ENCODE data around the gene AZI2. TPM values are rescaled to one million over a fixed set of nuclear protein-coding genes. Genes with fewer than 3 reads are reported as not detected.

The AZI2 gene
- total RNA-seq, 2 experiments from 2014 or later: 55.1 to 59.8 TPM

GRCh38 chr3:28328188-28329151 lies 20.2 kb downstream of the AZI2 start:
- no peak for DNase-seq
- ATAC-seq (ENCODE audit: low read depth): no peak
- H3K27me3 Mint-ChIP-seq: no peaks in the 10 kb centered on the region
- no peaks in the 10 kb centered on the region for H3K9me3 Mint-ChIP-seq
- peaks cover 19% of the 10 kb centered on the region for H3K4me1 Mint-ChIP-seq
- H3K27ac Mint-ChIP-seq: no peak overlapping the region
- POLR2A ChIA-PET: interaction anchor here (0.7 to 2.9 kb wide), 2 partner anchors 20 to 616 kb away, joined by 4 to 18 read pairs; partner anchors contain the start of genes AZI2 and ZCWPW2
- H3K36me3 Mint-ChIP-seq: peaks cover 15% of the 10 kb centered on the region
- H3K4me3 Mint-ChIP-seq: no peak overlapping the region

GRCh38 chr3:28326458-28326926 lies 22.1 kb downstream of the AZI2 start:
- H3K27me3 Mint-ChIP-seq: no peaks in the 10 kb centered on the region
- POLR2A ChIA-PET: interaction anchor here (0.6 to 2.9 kb wide), 3 partner anchors 22 to 841 kb away, joined by 3 to 18 read pairs (median 4); partner anchors contain the start of genes AZI2 and ZCWPW2
- H3K4me1 Mint-ChIP-seq: peaks cover 20% of the 10 kb centered on the region
- H3K4me3 Mint-ChIP-seq: peak overlapping the region; percentile 28
- peak overlapping the region; percentile 55 for H3K27ac Mint-ChIP-seq
- ATAC-seq (ENCODE audit: low read depth) (peak; percentile 80), DNase-seq (no peak)
- peaks cover 15% of the 10 kb centered on the region for H3K36me3 Mint-ChIP-seq
- no peaks in the 10 kb centered on the region for H3K9me3 Mint-ChIP-seq

- peaks cover 22% of the 10 kb centered on the region for H3K4me1 Mint-ChIP-seq
- H3K4me3 Mint-ChIP-seq: no peak overlapping the region
- POLR2A ChIA-PET: interaction anchor here (0.8 kb wide), 1 partner anchor 26 kb away, joined by 3 read pairs; the partner anchor contains the start of genes AZI2 and ZCWPW2
- H3K27ac Mint-ChIP-seq: no peak overlapping the region
- peaks cover 21% of the 10 kb centered on the region for H3K36me3 Mint-ChIP-seq
- DNase-seq: no peak
- H3K27me3 Mint-ChIP-seq: no peaks in the 10 kb centered on the region
- no peaks in the 10 kb centered on the region for H3K9me3 Mint-ChIP-seq
- ATAC-seq (ENCODE audit: low read depth): no peak
These were observed 26.2 kb downstream of the AZI2 start for GRCh38 chr3:28322464-28322863.

- H3K36me3 Mint-ChIP-seq: peaks cover 21% of the 10 kb centered on the region
- DNase-seq: no peak
- no peaks in the 10 kb centered on the region for H3K27me3 Mint-ChIP-seq
- H3K4me1 Mint-ChIP-seq: peaks cover 13% of the 10 kb centered on the region
- ATAC-seq (ENCODE audit: low read depth): no peak
- H3K4me3 Mint-ChIP-seq: no peak overlapping the region
- H3K27ac Mint-ChIP-seq: no peak overlapping the region
- POLR2A ChIA-PET: no interaction called here
- no peaks in the 10 kb centered on the region for H3K9me3 Mint-ChIP-seq
These were observed 27.6 kb downstream of the AZI2 start for GRCh38 chr3:28320981-28321380.

- no peak overlapping the region for H3K4me3 Mint-ChIP-seq
- ATAC-seq (ENCODE audit: low read depth) (peak; percentile 88), DNase-seq (no peak)
- peaks cover 7% of the 10 kb centered on the region for H3K36me3 Mint-ChIP-seq
- no peak overlapping the region for H3K27ac Mint-ChIP-seq
- no peaks in the 10 kb centered on the region for H3K9me3 Mint-ChIP-seq
- POLR2A ChIA-PET: no interaction called here
- H3K4me1 Mint-ChIP-seq: peaks cover 10% of the 10 kb centered on the region
- no peaks in the 10 kb centered on the region for H3K27me3 Mint-ChIP-seq
These were observed 31.1 kb downstream of the AZI2 start for GRCh38 chr3:28317438-28318022.

- no peak for ATAC-seq (ENCODE audit: low read depth)
- Mint-ChIP-seq H3K4me3 (no peak overlapping the region), H3K9me3 (no peaks in the 10 kb centered on the region), H3K4me1 (peaks cover 6% of the 10 kb centered on the region), H3K27me3 (no peaks in the 10 kb centered on the region), H3K36me3 (peaks cover 6% of the 10 kb centered on the region), H3K27ac (no peak overlapping the region)
- POLR2A ChIA-PET: no interaction called here
- no peak for DNase-seq
These were observed 32.4 kb downstream of the AZI2 start for GRCh38 chr3:28316226-28316625.

GRCh38 chr3:28315711-28316110 lies 32.9 kb downstream of the AZI2 start:
- POLR2A ChIA-PET: no interaction called here
- no peak overlapping the region for H3K27ac Mint-ChIP-seq
- no peaks in the 10 kb centered on the region for H3K9me3 Mint-ChIP-seq
- DNase-seq: no peak
- H3K27me3 Mint-ChIP-seq: no peaks in the 10 kb centered on the region
- H3K4me1 Mint-ChIP-seq: peaks cover under 1% of the 10 kb centered on the region
- no peak for ATAC-seq (ENCODE audit: low read depth)
- peaks cover under 1% of the 10 kb centered on the region for H3K36me3 Mint-ChIP-seq
- no peak overlapping the region for H3K4me3 Mint-ChIP-seq

GRCh38 chr3:28308196-28308595 lies 40.4 kb downstream of the AZI2 start:
- peaks cover 2% of the 10 kb centered on the region for H3K4me1 Mint-ChIP-seq
- H3K27me3 Mint-ChIP-seq: no peaks in the 10 kb centered on the region
- POLR2A ChIA-PET: no interaction called here
- DNase-seq: no peak
- peaks cover 5% of the 10 kb centered on the region for H3K9me3 Mint-ChIP-seq
- ATAC-seq (ENCODE audit: low read depth): no peak
- H3K27ac Mint-ChIP-seq: no peak overlapping the region
- H3K4me3 Mint-ChIP-seq: no peak overlapping the region
- H3K36me3 Mint-ChIP-seq: peaks cover 2% of the 10 kb centered on the region

GRCh38 chr3:28301688-28302087 lies 46.9 kb downstream of the AZI2 start:
- H3K36me3 Mint-ChIP-seq: peaks cover 6% of the 10 kb centered on the region
- POLR2A ChIA-PET: no interaction called here
- H3K9me3 Mint-ChIP-seq: peaks cover 5% of the 10 kb centered on the region
- H3K4me1 Mint-ChIP-seq: peaks cover 2% of the 10 kb centered on the region
- no peaks in the 10 kb centered on the region for H3K27me3 Mint-ChIP-seq
- DNase-seq (no peak), ATAC-seq (ENCODE audit: low read depth) (no peak)
- H3K27ac Mint-ChIP-seq: no peak overlapping the region
- no peak overlapping the region for H3K4me3 Mint-ChIP-seq

- no peaks in the 10 kb centered on the region for H3K27me3 Mint-ChIP-seq
- no peak for ATAC-seq (ENCODE audit: low read depth)
- no peak overlapping the region for H3K27ac Mint-ChIP-seq
- DNase-seq: no peak
- POLR2A ChIA-PET: no interaction called here
- H3K36me3 Mint-ChIP-seq: peaks cover 6% of the 10 kb centered on the region
- H3K4me3 Mint-ChIP-seq: no peak overlapping the region
- peaks cover under 1% of the 10 kb centered on the region for H3K9me3 Mint-ChIP-seq
- peaks cover 6% of the 10 kb centered on the region for H3K4me1 Mint-ChIP-seq
These were observed 48.2 kb downstream of the AZI2 start for GRCh38 chr3:28300345-28300962.

- peaks cover 6% of the 10 kb centered on the region for H3K36me3 Mint-ChIP-seq
- peaks cover 10% of the 10 kb centered on the region for H3K4me1 Mint-ChIP-seq
- ATAC-seq (ENCODE audit: low read depth): no peak
- DNase-seq: no peak
- no peak overlapping the region for H3K27ac Mint-ChIP-seq
- no peaks in the 10 kb centered on the region for H3K9me3 Mint-ChIP-seq
- H3K4me3 Mint-ChIP-seq: no peak overlapping the region
- no peaks in the 10 kb centered on the region for H3K27me3 Mint-ChIP-seq
- POLR2A ChIA-PET: no interaction called here
These were observed 48.9 kb downstream of the AZI2 start for GRCh38 chr3:28299705-28300104.

GRCh38 chr3:28295898-28296490 lies 52.6 kb downstream of the AZI2 start:
- ATAC-seq (ENCODE audit: low read depth) (no peak), DNase-seq (no peak)
- Mint-ChIP-seq H3K9me3 (no peaks in the 10 kb centered on the region), H3K27ac (peak overlapping the region; percentile 48), H3K27me3 (no peaks in the 10 kb centered on the region), H3K4me3 (peak overlapping the region; percentile 47), H3K36me3 (peaks cover 14% of the 10 kb centered on the region), H3K4me1 (peaks cover 10% of the 10 kb centered on the region)
- POLR2A ChIA-PET: no interaction called here

Data from activated naive CD8-positive, alpha-beta T cell treated with anti-CD3 and anti-CD28 coated beads, Interleukin-2, amount 10 ng/mL, durations not matched to agents 7 days and 5 days (primary cell).